GM12864 (cell line): ENCODE data around the gene CHST4.

Source experiments
- DNase-seq: peaks from one replicate; pipeline ENCODE4 v3.0.0-alpha.2; 2011; ENCODE audit warnings: low read depth
- H3K4me3 ChIP-seq: 2 replicates; pipeline ENCODE4 v1.5.1; 2011; ENCODE audit warnings: mild to moderate bottlenecking, low read depth, low read length, control low read depth
- TF ChIP-seq, protein P1 (sequence below): IDR thresholded peaks from 2 replicates; pipeline ENCODE4 v1.5.1; 2011; ENCODE audit warnings: low read depth, mild to moderate bottlenecking, moderate library complexity, low read length, control low read depth, inconsistent platforms; ENCODE audit errors: missing control alignments

CHST4 gene

DNA sequence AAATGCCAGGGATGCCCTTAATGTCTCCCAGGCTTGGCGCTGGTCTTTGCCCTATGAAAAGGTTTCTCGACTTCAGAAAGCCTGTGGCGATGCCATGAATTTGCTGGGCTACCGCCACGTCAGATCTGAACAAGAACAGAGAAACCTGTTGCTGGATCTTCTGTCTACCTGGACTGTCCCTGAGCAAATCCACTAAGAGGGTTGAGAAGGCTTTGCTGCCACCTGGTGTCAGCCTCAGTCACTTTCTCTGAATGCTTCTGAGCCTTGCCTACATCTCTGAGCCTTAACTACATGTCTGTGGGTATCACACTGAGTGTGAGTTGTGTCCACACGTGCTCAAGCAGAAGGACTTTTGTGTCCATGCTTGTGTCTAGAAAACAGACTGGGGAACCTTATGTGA lies 11.4 kb downstream of the CHST4 start:
- peak; percentile 21 for DNase-seq
- H3K4me3 ChIP-seq, result no peak overlapping the region
- TF ChIP-seq, protein P1, sequence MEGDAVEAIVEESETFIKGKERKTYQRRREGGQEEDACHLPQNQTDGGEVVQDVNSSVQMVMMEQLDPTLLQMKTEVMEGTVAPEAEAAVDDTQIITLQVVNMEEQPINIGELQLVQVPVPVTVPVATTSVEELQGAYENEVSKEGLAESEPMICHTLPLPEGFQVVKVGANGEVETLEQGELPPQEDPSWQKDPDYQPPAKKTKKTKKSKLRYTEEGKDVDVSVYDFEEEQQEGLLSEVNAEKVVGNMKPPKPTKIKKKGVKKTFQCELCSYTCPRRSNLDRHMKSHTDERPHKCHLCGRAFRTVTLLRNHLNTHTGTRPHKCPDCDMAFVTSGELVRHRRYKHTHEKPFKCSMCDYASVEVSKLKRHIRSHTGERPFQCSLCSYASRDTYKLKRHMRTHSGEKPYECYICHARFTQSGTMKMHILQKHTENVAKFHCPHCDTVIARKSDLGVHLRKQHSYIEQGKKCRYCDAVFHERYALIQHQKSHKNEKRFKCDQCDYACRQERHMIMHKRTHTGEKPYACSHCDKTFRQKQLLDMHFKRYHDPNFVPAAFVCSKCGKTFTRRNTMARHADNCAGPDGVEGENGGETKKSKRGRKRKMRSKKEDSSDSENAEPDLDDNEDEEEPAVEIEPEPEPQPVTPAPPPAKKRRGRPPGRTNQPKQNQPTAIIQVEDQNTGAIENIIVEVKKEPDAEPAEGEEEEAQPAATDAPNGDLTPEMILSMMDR, result peak; percentile 84

DNA sequence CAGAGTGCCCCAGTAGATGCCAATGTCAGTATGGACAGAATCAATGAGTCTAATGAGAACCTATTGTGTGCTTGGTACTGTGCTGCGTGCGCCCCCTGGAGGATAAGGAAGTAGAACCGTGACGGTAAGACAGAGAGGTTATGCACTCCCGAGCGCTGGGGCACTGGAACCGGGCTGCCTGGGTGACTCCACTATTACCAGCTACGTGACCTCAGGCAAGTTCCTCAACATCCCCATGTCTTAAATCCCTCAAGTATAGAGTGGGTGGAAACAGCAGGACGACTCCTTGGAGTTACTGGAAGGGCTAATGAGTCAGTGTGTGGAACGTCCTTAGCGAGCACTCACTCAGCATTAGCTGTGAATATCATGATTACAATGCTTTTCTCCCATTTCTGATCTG lies 16.2 kb downstream of the CHST4 start:
- H3K4me3 ChIP-seq, result no peak overlapping the region
- TF ChIP-seq, protein P1, result peak; percentile 85
- no peak for DNase-seq

DNA sequence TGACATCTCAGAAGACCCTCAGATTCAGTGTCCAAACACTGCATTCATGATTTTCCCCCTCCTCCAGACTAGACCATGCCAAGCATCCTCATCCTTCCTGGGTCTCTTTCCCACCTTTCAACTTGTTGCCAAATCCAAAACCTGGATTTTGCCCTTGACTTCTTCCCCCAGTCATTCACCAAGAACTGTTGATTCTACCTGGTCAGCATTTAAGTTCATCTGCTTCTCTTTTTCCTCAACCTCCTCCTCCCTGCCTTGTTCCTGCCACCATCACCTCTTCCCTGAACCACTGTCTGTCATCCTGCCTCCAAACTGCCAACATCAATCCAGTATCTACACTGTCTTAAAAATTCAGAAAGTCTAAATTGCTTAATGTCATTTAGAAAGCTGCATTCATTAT lies 20.9 kb downstream of the CHST4 start:
- no peak for DNase-seq
- no peak overlapping the region for H3K4me3 ChIP-seq
- TF ChIP-seq, protein P1, result no peak

DNA sequence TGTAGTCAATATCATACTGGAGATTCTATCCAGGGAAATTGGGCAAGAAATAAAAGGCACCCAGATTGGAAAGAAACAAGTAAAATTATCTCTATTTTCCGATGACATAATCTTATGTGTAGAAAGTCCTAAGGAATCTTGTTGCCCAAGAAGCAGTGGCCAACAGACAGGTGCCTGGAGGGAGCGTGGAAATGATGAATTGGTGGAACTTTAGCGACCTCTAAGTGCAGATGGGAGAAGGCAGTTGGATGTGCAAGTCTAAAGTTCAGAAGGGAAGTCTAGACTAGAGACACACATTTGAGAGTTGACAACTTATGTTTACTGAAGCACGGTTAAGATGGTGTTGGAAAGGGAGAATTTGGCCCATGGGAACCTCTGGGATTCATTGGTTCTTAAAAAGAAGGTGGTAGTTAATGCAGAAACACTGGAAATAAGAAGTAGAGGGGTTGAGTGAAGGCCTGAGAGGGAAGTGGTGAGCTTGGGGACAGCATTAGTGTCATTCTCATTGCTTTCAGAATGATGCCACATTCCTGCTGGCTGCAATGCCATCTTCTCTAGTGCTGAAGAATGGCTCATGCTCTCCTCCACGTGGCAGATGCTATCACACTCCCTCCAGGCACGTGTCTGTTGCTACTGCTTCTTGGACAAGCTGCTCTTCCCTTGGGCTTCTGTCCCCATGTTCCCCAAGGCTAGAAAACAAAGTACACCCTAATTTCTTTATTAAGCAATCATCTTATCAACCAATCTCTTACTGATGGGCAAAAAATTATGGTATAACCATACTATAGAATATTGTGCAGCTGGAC lies 26.7 kb downstream of the CHST4 start:
- TF ChIP-seq, protein P1, result no peak
- DNase-seq, result no peak
- H3K4me3 ChIP-seq, result no peak overlapping the region

DNA sequence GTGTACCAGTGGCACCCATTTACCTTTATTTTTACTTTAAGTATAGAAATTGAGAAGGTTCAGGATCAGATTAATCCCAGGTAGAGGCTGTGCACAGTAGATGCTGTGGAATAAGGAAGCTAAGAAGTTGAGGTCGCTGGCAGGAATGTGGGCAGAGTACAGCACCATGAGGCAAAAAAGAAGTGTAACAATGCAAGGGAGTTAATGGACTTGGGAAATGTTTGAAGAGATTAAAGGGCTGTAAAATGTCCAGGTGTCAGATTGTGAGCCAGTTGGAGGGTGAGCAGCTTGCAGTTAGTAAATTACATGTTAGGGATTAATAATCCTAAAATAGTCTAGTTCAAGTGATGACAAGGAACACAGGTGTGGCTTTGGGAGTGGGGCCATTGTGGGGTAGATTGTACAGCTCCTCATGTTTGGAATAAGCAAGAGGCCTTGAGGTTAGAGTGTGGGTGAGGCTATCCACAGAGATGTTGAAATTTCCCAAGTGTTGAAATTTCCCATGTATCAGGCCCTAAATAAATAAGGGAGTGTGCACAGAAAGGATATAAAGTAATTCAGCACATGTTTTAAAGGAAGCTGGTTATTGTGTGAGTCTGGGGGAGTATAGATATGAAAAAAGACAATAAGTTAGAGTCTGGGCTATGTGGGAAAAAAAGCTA lies 29.1 kb downstream of the CHST4 start:
- TF ChIP-seq, protein P1, result no peak
- DNase-seq, result no peak
- no peak overlapping the region for H3K4me3 ChIP-seq

DNA sequence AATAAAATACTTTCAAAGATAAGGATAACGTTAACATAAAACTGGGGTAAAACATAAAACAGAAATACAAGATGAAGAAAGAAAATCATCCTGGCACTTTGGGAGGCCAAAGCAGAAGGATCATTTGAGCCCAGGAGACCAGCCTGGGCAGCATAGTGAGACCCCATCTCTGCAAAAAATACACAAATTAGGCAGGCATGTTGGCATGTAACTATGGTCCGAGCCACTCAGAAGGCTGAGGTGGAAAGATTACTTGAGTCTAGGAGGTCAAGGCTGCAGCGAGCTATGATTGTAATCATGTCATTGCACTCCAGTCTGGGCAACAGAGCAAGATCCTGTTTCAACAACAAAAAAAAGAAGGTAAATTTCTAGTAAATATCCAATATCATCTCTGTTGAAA lies 31.1 kb downstream of the CHST4 start:
- TF ChIP-seq, protein P1, result no peak
- no peak for DNase-seq
- no peak overlapping the region for H3K4me3 ChIP-seq
